Measurements from ENCODE around the gene PLD1. TPM values are rescaled to one million over a fixed set of nuclear protein-coding genes. Genes with fewer than 3 reads are reported as not detected.

The PLD1 gene
- total RNA-seq, 6 experiments from 2014 or later, result 13.3 to 29.9 (median 18.5) TPM

GRCh38 chr3:171850960-171851659 is 40.8 kb upstream of the PLD1 start:
- Histone ChIP-seq H3K4me3 (no peak overlapping the region), H3K9me3 (peaks cover 0 to 5% (median 0%) of the 10 kb centered on the region in 4 donors), H3K27me3 (no peaks in the 10 kb centered on the region), H3K4me1 (no peaks in the 10 kb centered on the region), H3K27ac (no peak overlapping the region), H3K36me3 (no peaks in the 10 kb centered on the region)
- TF ChIP-seq POLR2A (IDR thresholded peaks at IDR 0.05), result no peak
- no peak for TF ChIP-seq CTCF (IDR thresholded peaks at IDR 0.05)
- intact Hi-C loops (cut with DNase I), result no loop called here
- ATAC-seq, result no peak
- DNase-seq, result no peak
- 74% methylated on average over 6 of the region's 6 CpGs for WGBS (ENCODE audit: insufficient coverage, low coverage, low lambda C conversion rate, missing lambda C conversion rate)

- H3K4me3 ChIP-seq, result no peak overlapping the region
- 92% methylated on average over 5 of the region's 6 CpGs for WGBS (ENCODE audit: insufficient coverage, low coverage, low lambda C conversion rate, missing lambda C conversion rate)
- intact Hi-C loops (cut with DNase I), result no loop called here
- H3K36me3 ChIP-seq, result no peaks in the 10 kb centered on the region
- ATAC-seq, result no peak
- H3K4me1 ChIP-seq, result no peaks in the 10 kb centered on the region
- TF ChIP-seq CTCF (IDR thresholded peaks at IDR 0.05), result no peak
- no peak for TF ChIP-seq POLR2A (IDR thresholded peaks at IDR 0.05)
- DNase-seq, result no peak
- no peaks in the 10 kb centered on the region for H3K27me3 ChIP-seq
- no peak overlapping the region for H3K27ac ChIP-seq
- H3K9me3 ChIP-seq, result peaks cover 0 to 5% (median 0%) of the 10 kb centered on the region in 4 donors
Measured at GRCh38 chr3:171850320-171850959, 40.2 kb upstream of the PLD1 start.

- 62% methylated on average over 5 of the region's 6 CpGs for WGBS (ENCODE audit: insufficient coverage, low coverage, low lambda C conversion rate, missing lambda C conversion rate)
Measured at GRCh38 chr3:171849617-171850319, 39.5 kb upstream of the PLD1 start.

More at GRCh38 chr3:171849617-171850319, 39.5 kb upstream of the PLD1 start:
- H3K27me3 ChIP-seq, result no peaks in the 10 kb centered on the region
- no peaks in the 10 kb centered on the region for H3K4me1 ChIP-seq
- no peak for TF ChIP-seq CTCF (IDR thresholded peaks at IDR 0.05)
- TF ChIP-seq POLR2A (IDR thresholded peaks at IDR 0.05), result no peak
- peaks cover 0 to 4% (median 0%) of the 10 kb centered on the region in 4 donors for H3K9me3 ChIP-seq
- no peak overlapping the region for H3K27ac ChIP-seq
- intact Hi-C loops (cut with DNase I), result no loop called here
- ATAC-seq (peak in 2 of 4 donors; percentile 47 to 63), DNase-seq (no peak)
- no peaks in the 10 kb centered on the region for H3K36me3 ChIP-seq
- no peak overlapping the region for H3K4me3 ChIP-seq

Data from right lobe of liver (tissue), 6 donors.